ENCODE data around the gene FBXO10. TPM values are rescaled to one million over a fixed set of nuclear protein-coding genes. Genes with fewer than 3 reads are reported as not detected.
A peak's percentile ranks its signal among the peaks of the same experiment; 100 is the strongest.
"Not testable (repeated sequence)": the region's sequence is repeated elsewhere in the genome, so short reads cannot be mapped to it uniquely, and the experiment has no call there.

The FBXO10 gene, protein sequence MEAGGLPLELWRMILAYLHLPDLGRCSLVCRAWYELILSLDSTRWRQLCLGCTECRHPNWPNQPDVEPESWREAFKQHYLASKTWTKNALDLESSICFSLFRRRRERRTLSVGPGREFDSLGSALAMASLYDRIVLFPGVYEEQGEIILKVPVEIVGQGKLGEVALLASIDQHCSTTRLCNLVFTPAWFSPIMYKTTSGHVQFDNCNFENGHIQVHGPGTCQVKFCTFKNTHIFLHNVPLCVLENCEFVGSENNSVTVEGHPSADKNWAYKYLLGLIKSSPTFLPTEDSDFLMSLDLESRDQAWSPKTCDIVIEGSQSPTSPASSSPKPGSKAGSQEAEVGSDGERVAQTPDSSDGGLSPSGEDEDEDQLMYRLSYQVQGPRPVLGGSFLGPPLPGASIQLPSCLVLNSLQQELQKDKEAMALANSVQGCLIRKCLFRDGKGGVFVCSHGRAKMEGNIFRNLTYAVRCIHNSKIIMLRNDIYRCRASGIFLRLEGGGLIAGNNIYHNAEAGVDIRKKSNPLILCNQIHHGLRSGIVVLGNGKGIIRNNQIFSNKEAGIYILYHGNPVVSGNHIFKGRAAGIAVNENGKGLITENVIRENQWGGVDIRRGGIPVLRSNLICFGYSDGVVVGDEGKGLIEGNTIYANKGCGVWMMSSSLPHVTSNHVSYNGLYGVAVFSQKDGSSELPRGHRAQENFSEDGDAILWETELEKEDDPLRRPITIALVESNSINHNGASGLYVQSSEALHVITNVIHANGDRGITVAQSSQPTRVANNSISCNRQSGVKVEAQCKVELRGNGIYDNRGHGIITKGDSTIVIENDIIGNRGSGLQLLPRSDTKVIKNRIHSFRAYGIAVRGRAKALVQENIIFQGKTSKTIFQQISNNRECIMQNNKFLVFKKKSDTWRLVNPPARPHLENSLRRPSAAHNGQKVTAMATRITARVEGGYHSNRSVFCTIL
- total RNA-seq = 77.5 and 106 TPM in 2 replicates
- polyA plus RNA-seq (2012) = 29.4 TPM

GRCh38 chr9:37575921-37576721 is at the start of gene FBXO10:
Gene FBXO10 (minus strand): TSS chr9:37576380. CDS start chr9:37541768, 34,612 bp downstream.
- DNase-seq (ENCODE audit: low read depth) = peak; percentile 91

DNA sequence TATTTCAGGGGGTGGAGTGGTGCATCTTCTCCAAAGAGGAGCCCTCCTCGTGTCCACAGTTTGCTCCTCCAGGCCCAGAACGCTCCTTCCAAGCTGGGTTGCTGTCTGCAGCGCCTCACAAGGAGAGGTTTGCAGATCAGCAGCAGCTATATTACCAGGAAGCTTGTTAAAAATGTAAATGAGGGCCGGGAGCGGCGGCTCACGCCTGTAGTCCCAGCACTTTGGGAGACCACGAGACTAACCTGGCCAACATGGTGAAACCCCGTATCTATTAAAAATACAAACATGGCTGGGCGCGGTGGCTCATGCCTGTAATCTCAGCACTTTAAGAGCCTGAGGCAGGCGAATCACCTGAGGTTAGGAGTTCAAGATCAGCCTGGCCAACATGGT is 49.6 kb upstream of the FBXO10 start:
- no peak for DNase-seq (ENCODE audit: low read depth)

- no peak for DNase-seq (ENCODE audit: low read depth)
These were observed 49.0 kb upstream of the FBXO10 start for GRCh38 chr9:37625036-37625757.

- no peak for DNase-seq (ENCODE audit: low read depth)
These were observed 47.9 kb upstream of the FBXO10 start for GRCh38 chr9:37624073-37624472.

- no peak for DNase-seq (ENCODE audit: low read depth)
These were observed 47.1 kb upstream of the FBXO10 start for GRCh38 chr9:37623267-37623666.

- DNase-seq (ENCODE audit: low read depth) = no peak
These were observed 46.3 kb upstream of the FBXO10 start for GRCh38 chr9:37622462-37622861.

GRCh38 chr9:37621273-37622121 is 45.3 kb upstream of the FBXO10 start:
- no peak for DNase-seq (ENCODE audit: low read depth)

DNA sequence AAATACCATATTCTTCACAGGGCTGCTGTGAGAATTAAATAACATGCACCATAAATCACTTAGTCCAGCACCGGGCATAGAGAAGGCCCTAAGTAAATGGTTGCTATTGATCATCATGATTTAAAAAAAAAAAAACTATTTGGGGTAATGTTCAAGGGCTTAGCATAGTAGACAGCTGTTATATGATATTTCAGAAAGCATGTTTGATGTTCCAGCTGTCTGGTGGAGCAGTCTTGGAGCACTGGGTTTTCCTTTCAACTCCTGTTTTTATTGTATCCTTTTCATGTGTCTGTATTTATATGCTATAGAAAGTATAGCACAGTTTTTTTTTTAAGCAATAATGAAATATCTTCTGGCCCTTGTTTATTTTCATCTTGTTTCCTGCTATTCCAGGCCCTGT is 44.2 kb upstream of the FBXO10 start:
- peak; percentile 15 for DNase-seq (ENCODE audit: low read depth)

DNA sequence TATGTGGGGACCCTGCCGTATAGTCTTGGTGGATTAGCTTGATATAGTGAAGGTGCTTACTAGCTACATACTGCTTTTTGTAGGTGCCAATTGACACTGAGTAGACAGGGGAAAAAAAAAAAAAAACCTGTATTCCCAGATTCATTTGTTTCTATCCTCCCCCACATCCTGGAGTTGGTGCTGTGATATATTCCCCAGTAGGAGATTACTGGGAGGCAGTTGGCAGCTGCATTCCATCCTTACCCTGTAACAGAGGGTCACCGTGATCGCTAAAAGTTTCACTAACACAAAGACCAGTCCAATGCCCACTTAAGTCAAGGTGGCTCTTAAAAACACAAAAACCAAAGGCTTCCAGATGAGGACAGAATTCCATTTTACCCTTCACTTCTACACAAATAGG is 43.6 kb upstream of the FBXO10 start:
- peak; percentile 23 for DNase-seq (ENCODE audit: low read depth)

GRCh38 chr9:37618817-37619216 is 42.6 kb upstream of the FBXO10 start:
- DNase-seq (ENCODE audit: low read depth) = peak; percentile 68

- DNase-seq (ENCODE audit: low read depth) = peak; percentile 91
These were observed 41.7 kb upstream of the FBXO10 start for GRCh38 chr9:37617832-37618231.

DNA sequence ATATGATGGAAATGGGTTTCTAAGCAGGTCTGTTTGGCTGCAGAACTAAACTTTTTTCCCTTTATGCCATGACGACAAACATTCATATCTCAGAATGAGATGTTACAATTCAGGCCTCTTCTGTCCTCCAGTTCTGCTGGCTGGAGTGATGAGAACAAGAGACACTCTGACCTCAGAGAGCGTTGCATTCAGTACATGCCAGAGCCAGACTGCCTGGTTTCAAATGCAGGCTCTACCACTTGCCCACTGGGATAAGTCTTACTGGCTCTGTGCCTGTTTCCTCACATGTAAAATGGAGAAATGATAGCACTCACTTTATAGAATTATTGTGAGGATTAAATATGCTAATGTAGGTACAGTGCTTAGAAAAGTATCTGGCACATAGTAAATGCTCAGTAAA is 41.0 kb upstream of the FBXO10 start:
- peak; percentile 55 for DNase-seq (ENCODE audit: low read depth)

DNA sequence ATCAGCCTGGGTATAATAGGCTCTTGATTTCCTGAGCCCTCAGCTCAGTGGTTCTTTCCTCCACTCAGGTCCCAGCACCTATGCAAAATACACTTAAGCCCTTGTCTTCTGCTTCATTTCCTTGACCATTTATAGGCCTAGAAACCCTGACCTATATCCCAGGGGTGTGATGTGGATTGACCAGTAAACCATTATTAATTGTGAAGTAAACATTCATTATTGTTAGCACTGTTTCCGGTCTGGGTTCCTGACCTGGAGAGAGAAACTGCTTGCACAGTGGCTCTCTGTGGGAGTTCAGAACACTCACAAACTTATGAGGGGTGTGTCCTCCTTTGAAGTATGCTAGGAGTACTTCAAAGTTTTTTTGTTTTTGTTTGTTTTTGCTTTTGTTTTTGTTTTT is 35.8 kb upstream of the FBXO10 start:
- DNase-seq (ENCODE audit: low read depth) = no peak

GRCh38 chr9:37611014-37611413 is 34.8 kb upstream of the FBXO10 start:
- DNase-seq (ENCODE audit: low read depth) = no peak

- DNase-seq (ENCODE audit: low read depth) = no peak
These were observed 33.7 kb upstream of the FBXO10 start for GRCh38 chr9:37609735-37610397.

DNA sequence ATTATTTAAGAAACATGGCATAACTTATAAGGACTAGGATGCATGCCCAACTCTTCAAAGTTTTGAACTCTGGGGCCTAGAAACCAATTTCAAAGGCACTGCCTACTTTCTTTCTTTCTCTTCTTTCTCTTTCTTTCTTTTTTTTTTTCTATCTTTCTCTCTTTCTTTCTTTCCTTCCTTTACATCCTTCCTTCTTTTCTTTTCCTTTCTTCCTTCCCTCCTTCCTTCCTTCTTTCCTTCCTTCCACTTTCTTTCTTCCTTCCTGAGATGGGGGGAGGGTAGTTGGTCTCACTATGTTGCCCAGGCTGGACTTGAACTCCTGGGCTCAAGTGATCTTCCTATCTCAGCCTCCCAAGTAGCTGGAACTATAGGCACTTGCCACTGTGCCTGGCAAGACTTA is 32.1 kb upstream of the FBXO10 start:
- no peak for DNase-seq (ENCODE audit: low read depth)

DNA sequence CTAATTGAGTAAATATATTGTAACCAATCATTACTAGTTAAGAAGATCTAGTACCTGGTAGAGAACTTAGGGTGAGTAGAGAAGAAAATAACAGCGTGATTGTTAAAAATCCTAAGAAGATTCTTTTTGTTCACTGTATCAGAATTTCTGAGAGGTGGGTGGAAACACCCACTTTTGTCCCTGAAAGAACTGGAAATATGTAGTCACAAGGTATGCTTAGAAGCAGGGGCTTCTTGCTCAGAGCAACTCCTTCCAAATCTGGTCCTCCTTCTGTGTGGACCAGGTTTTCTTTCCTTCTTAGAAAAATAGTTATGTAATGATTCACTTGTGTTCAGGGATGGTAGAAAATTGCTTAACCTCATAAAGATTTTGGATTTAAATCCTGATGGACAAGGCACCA is 28.1 kb upstream of the FBXO10 start:
- no peak for DNase-seq (ENCODE audit: low read depth)

DNA sequence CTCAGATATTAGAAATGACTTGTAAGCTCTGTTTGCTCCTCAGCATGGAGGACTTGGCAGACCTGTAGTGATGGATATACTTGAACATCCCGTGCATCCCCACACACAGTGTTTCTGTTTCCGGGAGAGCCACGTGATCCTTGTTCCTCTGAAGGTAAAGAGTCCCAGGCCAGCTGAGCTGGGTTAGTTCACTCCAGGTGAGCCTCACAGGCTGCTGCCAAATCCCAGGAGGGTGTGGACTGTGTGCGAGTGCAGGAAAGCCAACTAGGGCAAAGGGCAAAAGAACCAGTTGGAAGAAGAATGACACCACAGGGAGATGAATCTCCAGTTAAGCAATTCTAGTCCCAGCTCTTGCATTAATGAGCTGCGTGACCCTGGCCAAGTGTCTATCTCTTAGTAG is 26.6 kb upstream of the FBXO10 start:
- DNase-seq (ENCODE audit: low read depth) = no peak

GRCh38 chr9:37602061-37602460 is 25.9 kb upstream of the FBXO10 start:
- not testable (repeated sequence) for DNase-seq (ENCODE audit: low read depth)
